ENCODE measurements around the gene GRID2. TPM values are rescaled to one million over a fixed set of nuclear protein-coding genes. Genes with fewer than 3 reads are reported as not detected.

The GRID2 gene
- total RNA-seq, 2 donors from 2014 or later: 27.3 to 40.4 TPM

- WGBS, 2 experiments (ENCODE audit: insufficient coverage in 1 of 2, insufficient read length in 1 of 2): 93% methylated on average over 4 of the region's 4 CpGs; no CpG with 5 or more reads in 1 of the 2 experiments
- H3K4me3 Mint-ChIP-seq: no peak overlapping the region
- H3K4me1 ChIP-seq (ENCODE audit: control insufficient read depth, insufficient read depth, low read length): no peaks in the 10 kb centered on the region
Observed at GRCh38 chr4:93568758-93569157, 1265.0 kb downstream of the GRID2 start.

GRCh38 chr4:93573285-93573684 lies 1269.5 kb downstream of the GRID2 start:
- no peak overlapping the region for H3K4me3 ChIP-seq (ENCODE audit: low read length)
- Mint-ChIP-seq H3K4me3 (no peak overlapping the region), H3K4me1 (peaks cover 2% of the 10 kb centered on the region), H3K27ac (no peak overlapping the region), H3K9me3 (no peaks in the 10 kb centered on the region), H3K27me3 (ENCODE audit: insufficient read depth) (no peaks in the 10 kb centered on the region), H3K36me3 (ENCODE audit: low read depth) (no peaks in the 10 kb centered on the region)
- DNase-seq: no peak
- no peak overlapping the region for H3K27ac ChIP-seq (ENCODE audit: low read depth, low read length)
- no peaks in the 10 kb centered on the region for H3K4me1 ChIP-seq (ENCODE audit: control insufficient read depth, insufficient read depth, low read length)
- H3K27me3 ChIP-seq (ENCODE audit: control insufficient read depth, insufficient read depth, low read length, poor library complexity, severe bottlenecking): no peaks in the 10 kb centered on the region
- no peak overlapping the region for H3K9ac ChIP-seq (ENCODE audit: extremely low read depth, low read length, poor library complexity, severe bottlenecking)
- no peaks in the 10 kb centered on the region for H3K9me3 ChIP-seq (ENCODE audit: control insufficient read depth, low read length)
- no peaks in the 10 kb centered on the region for H3K36me3 ChIP-seq (ENCODE audit: control insufficient read depth, insufficient read depth, low read length)
- TF ChIP-seq, protein P1, sequence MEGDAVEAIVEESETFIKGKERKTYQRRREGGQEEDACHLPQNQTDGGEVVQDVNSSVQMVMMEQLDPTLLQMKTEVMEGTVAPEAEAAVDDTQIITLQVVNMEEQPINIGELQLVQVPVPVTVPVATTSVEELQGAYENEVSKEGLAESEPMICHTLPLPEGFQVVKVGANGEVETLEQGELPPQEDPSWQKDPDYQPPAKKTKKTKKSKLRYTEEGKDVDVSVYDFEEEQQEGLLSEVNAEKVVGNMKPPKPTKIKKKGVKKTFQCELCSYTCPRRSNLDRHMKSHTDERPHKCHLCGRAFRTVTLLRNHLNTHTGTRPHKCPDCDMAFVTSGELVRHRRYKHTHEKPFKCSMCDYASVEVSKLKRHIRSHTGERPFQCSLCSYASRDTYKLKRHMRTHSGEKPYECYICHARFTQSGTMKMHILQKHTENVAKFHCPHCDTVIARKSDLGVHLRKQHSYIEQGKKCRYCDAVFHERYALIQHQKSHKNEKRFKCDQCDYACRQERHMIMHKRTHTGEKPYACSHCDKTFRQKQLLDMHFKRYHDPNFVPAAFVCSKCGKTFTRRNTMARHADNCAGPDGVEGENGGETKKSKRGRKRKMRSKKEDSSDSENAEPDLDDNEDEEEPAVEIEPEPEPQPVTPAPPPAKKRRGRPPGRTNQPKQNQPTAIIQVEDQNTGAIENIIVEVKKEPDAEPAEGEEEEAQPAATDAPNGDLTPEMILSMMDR (conservative IDR thresholded peaks at IDR 0.05): no peak

More at GRCh38 chr4:93568758-93569157, 1265.0 kb downstream of the GRID2 start:
- Mint-ChIP-seq H3K27ac (no peak overlapping the region), H3K27me3 (ENCODE audit: insufficient read depth) (no peaks in the 10 kb centered on the region), H3K9me3 (no peaks in the 10 kb centered on the region), H3K4me1 (peaks cover 2% of the 10 kb centered on the region), H3K36me3 (ENCODE audit: low read depth) (no peaks in the 10 kb centered on the region)
- no peaks in the 10 kb centered on the region for H3K9me3 ChIP-seq (ENCODE audit: control insufficient read depth, low read length)
- TF ChIP-seq, protein P1 (conservative IDR thresholded peaks at IDR 0.05): no peak
- no peaks in the 10 kb centered on the region for H3K36me3 ChIP-seq (ENCODE audit: control insufficient read depth, insufficient read depth, low read length)
- DNase-seq: no peak
- H3K27ac ChIP-seq (ENCODE audit: low read depth, low read length): no peak overlapping the region
- no peak overlapping the region for H3K4me3 ChIP-seq (ENCODE audit: low read length)
- H3K9ac ChIP-seq (ENCODE audit: extremely low read depth, low read length, poor library complexity, severe bottlenecking): no peak overlapping the region
- no peaks in the 10 kb centered on the region for H3K27me3 ChIP-seq (ENCODE audit: control insufficient read depth, insufficient read depth, low read length, poor library complexity, severe bottlenecking)

GRCh38 chr4:93578942-93579341 lies 1275.2 kb downstream of the GRID2 start:
- Mint-ChIP-seq H3K27ac (no peak overlapping the region), H3K36me3 (ENCODE audit: low read depth) (no peaks in the 10 kb centered on the region), H3K9me3 (peaks cover 4% of the 10 kb centered on the region), H3K4me3 (no peak overlapping the region), H3K4me1 (no peaks in the 10 kb centered on the region), H3K27me3 (ENCODE audit: insufficient read depth) (no peaks in the 10 kb centered on the region)
- 75 to 93% methylated on average over 2 to 4 of the region's 4 CpGs for WGBS, 2 experiments (ENCODE audit: insufficient coverage in 1 of 2, insufficient read length in 1 of 2)
- Histone ChIP-seq H3K4me3 (ENCODE audit: low read length) (no peak overlapping the region), H3K9me3 (ENCODE audit: control insufficient read depth, low read length) (peaks cover 4% of the 10 kb centered on the region), H3K9ac (ENCODE audit: extremely low read depth, low read length, poor library complexity, severe bottlenecking) (no peak overlapping the region), H3K27ac (ENCODE audit: low read depth, low read length) (no peak overlapping the region), H3K4me1 (ENCODE audit: control insufficient read depth, insufficient read depth, low read length) (no peaks in the 10 kb centered on the region), H3K27me3 (ENCODE audit: control insufficient read depth, insufficient read depth, low read length, poor library complexity, severe bottlenecking) (no peaks in the 10 kb centered on the region), H3K36me3 (ENCODE audit: control insufficient read depth, insufficient read depth, low read length) (no peaks in the 10 kb centered on the region)
- no peak for DNase-seq
- TF ChIP-seq, protein P1 (conservative IDR thresholded peaks at IDR 0.05): no peak
